SHP77 (cell line): ENCODE measurements around the gene HDHD5.
"Not testable (repeated sequence)": the region's sequence is repeated elsewhere in the genome, so short reads cannot be mapped to it uniquely, and the experiment has no call there.

Source experiments
- DNase-seq, 2 experiments: peaks; one replicate each; lab custom pipeline; 2025; lab: John Stamatoyannopoulos, UW

Gene HDHD5

GRCh38 chr22:17155941-17156340 lies 3.1 kb downstream of the HDHD5 start:
- DNase-seq, result no peak

- DNase-seq, result no peak
Observed at GRCh38 chr22:17152971-17153370, 6.1 kb downstream of the HDHD5 start.

- DNase-seq, result no peak
Observed at GRCh38 chr22:17152340-17152739, 6.7 kb downstream of the HDHD5 start.

- DNase-seq, result no peak
Observed at GRCh38 chr22:17149076-17149815, 9.8 kb downstream of the HDHD5 start.

- DNase-seq, result not testable (repeated sequence)
Observed at GRCh38 chr22:17147458-17147857, 11.6 kb downstream of the HDHD5 start.

- DNase-seq, result no peak
Observed at GRCh38 chr22:17145021-17145680, 13.9 kb downstream of the HDHD5 start.

GRCh38 chr22:17143826-17144225 lies 15.3 kb downstream of the HDHD5 start:
- DNase-seq, result no peak

- no peak for DNase-seq
Observed at GRCh38 chr22:17143101-17143500, 16.0 kb downstream of the HDHD5 start.

- no peak for DNase-seq
Observed at GRCh38 chr22:17140826-17141766, 18.0 kb downstream of the HDHD5 start.

- no peak for DNase-seq
Observed at GRCh38 chr22:17140022-17140421, 19.1 kb downstream of the HDHD5 start.

- no peak for DNase-seq
Observed at GRCh38 chr22:17138513-17138912, 20.6 kb downstream of the HDHD5 start.

- DNase-seq, result no peak
Observed at GRCh38 chr22:17137861-17138425, 21.1 kb downstream of the HDHD5 start.

- no peak for DNase-seq
Observed at GRCh38 chr22:17137170-17137569, 21.9 kb downstream of the HDHD5 start.

GRCh38 chr22:17135153-17135760 lies 23.8 kb downstream of the HDHD5 start:
- DNase-seq, result no peak

- DNase-seq, result no peak
Observed at GRCh38 chr22:17133137-17133536, 25.9 kb downstream of the HDHD5 start.

GRCh38 chr22:17132112-17132511 lies 27.0 kb downstream of the HDHD5 start:
- DNase-seq, result no peak

- peak; percentile 12 to 22 for DNase-seq
Observed at GRCh38 chr22:17131686-17132085, 27.4 kb downstream of the HDHD5 start.

GRCh38 chr22:17130199-17130598 lies 28.9 kb downstream of the HDHD5 start:
- DNase-seq, result no peak

- DNase-seq, result peak; percentile 89 to 94
Observed at GRCh38 chr22:17121233-17122195, 37.6 kb downstream of the HDHD5 start, which contains the start of gene TMEM121B. TMEM121B (minus strand) TSS chr22:17121360; CDS start chr22:17121127, 233 bp downstream.

- DNase-seq, result peak in 1 of 2 experiments; percentile 47
Observed at GRCh38 chr22:17120711-17121232, 38.3 kb downstream of the HDHD5 start.
